GM19035 (cell line): ENCODE results near the gene TSSK3.
"Not testable (repeated sequence)": the region's sequence is repeated elsewhere in the genome, so short reads cannot be mapped to it uniquely, and the experiment has no call there.

Experiments used
- ATAC-seq: cut with Tn5 transposase; IDR thresholded peaks from one replicate; pipeline ENCODE4 v1.9.1; 2021; ENCODE audit not compliant: unreplicated experiment

The TSSK3 gene

DNA sequence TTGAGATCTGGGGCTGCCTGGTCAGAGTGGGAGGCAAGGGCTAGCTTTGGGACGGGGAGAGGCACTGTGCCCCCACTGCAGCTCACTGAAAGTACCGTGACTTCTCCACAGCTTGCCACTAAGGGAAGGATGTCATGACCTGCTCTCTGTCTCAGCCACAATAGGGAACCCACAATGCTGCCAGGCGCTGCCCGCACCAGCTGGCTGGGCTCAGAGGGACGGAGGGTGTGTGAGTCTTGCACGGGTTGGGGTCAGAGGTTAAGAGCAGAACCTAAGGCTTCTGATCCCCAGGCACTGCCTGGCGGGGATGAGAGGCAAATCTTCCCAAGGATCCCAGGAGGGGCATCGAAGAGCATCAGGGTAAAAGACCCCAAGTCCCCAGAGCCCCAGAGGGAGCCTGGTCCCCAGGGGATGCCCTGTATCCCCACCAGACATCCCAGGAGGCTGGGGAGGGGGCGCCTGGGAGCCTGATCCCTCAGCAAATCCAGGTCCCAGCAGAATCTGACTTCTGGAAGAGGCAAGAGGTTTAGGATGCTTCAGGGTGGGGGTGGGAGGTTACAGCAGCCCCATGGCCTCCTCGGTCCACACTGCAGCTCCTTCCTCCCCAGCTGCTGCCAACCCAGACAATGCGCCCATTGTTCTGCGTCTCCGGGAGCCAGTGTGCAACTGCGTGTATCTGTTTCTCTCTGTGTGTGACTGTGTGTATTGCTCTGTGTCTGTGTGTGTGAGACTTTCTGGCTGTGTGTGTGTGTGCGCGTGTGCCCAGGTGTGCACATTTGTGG, 24.3 kb upstream of the TSSK3 start:
- no peak for ATAC-seq

DNA sequence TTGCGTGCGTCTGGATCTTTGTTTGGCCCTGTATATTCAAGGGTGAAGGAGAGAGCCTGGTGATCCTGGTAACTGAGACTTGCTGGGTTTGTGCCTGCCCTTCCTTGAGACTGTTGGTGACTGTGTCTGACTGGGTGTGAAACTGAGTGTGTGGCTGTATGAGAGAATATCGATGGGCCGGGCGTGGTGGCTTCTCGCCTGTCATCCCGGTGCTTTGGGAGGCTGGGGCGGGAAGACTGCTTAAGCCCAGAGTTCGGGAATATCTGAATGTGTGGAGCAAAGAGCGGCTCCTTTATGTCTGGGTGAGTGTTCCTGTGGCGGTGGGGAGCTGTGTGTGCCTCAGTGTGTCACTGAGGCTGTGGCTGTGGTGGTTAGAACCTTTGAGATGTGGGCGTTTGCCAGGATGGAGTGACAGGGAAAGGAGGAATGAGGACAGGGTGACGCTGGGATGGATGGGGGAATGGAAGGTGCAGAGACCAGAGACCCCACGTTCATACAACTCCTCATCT, 23.6 kb upstream of the TSSK3 start:
- no peak for ATAC-seq

- ATAC-seq, result no peak
Observed at GRCh38 chr1:32339363-32339978, 22.9 kb upstream of the TSSK3 start.

DNA sequence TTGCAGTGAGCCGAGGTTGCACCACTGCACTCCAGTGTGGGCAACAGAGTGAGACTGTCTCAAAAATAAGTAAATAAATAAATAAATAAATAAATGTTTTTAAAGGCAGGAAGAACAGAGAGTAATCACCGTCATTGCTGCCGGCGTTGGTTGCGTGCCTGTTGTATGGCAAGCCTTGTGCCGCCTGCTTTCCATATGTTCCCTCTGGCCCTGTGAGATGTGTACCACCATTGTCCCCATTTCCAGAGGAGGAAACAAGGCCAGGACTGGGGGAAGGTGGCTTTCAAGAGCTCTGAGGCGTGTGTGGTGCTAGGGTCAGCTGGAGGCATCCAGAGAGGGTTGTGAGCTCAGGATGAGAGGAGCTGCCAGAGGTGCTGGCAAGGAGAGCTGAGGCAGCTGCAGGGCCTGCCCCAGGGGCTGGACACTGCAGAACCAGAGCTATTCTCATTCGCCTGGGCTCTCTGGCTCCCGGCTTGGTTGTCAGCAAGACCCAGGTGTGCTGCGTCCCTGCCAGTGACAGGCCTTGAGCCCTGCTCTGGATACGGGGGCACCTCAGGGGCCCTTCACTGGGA, 21.1 kb upstream of the TSSK3 start:
- no peak for ATAC-seq

- no peak for ATAC-seq
Observed at GRCh38 chr1:32341971-32342370, 20.4 kb upstream of the TSSK3 start.

- ATAC-seq, result no peak
Observed at GRCh38 chr1:32342704-32343103, 19.6 kb upstream of the TSSK3 start.

- no peak for ATAC-seq
Observed at GRCh38 chr1:32345289-32345827, 17.0 kb upstream of the TSSK3 start.

DNA sequence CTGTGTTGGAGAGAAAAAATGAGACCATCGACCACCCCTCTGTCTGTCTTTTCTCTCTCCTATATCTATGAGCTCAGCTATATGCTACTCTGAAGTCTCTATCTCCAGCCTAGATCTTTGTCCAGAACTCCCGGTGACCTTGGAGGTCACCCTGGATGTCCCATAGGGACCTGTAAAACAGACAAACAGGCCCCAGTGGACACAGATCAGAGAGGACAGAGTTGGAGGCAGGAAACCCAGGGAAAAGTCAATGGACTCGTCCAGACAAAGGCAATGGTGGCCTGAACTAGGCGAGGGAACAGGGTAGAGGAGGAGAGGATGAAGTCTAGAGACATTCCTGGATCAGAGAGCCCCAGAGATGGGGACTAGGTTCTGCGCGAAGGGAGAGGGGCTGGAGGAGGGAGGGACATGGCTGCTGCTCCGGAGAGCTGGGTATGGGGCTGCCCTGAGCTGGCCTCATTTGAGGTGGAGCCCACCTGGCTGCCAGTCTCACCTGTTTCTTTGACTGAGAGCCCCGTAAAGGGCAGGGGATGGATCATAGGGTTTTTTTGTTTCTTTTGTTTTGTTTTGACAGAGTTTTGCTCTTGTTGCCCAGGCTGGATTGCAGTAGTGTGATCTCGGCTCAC, 15.7 kb upstream of the TSSK3 start:
- ATAC-seq, result no peak

- ATAC-seq, result no peak
Observed at GRCh38 chr1:32349211-32349708, 13.1 kb upstream of the TSSK3 start.

DNA sequence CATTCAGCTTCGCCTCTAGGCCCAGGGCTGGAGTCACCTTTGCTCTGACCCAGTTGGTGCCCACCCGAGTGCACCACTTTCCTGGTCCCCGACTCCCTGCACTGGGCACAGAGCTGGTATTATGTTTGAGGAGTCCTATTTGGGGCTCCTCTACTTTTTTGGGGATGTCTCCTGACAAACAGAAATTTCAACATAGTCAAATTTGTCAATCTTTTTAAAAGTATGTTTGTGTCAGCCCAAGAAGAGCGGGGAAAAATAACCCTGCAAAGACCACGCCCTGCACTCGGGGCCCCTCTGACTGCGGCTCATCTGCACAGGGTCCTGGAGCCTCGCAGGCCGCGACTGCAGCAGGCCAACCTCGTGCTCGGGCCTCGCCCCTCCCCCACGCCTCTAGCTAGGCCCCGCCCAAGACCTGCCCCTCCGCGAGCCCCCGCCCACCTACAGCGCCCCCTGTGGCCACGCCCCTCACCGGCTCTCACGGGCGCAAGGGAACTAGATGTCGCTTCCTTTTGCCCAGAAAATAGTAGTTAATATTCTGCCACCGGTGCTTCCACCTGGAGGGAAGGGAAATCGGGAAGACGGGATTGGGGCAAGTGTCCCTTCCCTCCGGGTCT, 11.4 kb upstream of the TSSK3 start:
- ATAC-seq, result peak; percentile 46

- ATAC-seq, result peak; percentile 80
Observed at GRCh38 chr1:32351399-32352238, 10.7 kb upstream of the TSSK3 start.

DNA sequence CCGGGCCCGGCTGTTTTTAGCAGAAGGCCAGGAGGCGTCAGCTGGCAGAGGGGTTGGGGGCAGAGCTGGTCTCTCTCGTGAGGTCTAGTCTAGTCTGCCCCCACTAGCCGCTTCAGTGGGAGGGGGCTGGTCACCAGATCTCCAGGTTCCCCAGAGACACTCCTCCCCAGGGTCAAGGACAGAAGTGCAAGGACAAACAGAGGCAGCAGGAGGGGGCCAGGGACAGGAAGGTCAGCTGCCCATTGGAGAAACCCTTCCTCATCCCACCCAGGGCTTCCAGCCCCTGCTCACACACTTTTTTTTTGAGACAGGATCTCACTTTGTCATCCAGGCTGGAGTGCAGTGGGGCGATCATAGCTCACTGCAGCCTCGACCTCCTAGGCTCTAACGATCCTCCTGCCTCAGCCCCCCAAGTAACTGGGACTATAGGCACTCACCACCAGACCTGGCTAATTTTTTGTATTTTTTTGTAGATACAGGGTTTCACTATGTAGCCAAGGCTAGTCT, 10.0 kb upstream of the TSSK3 start:
- no peak for ATAC-seq

GRCh38 chr1:32352831-32353383, 9.4 kb upstream of the TSSK3 start:
- ATAC-seq, result no peak

DNA sequence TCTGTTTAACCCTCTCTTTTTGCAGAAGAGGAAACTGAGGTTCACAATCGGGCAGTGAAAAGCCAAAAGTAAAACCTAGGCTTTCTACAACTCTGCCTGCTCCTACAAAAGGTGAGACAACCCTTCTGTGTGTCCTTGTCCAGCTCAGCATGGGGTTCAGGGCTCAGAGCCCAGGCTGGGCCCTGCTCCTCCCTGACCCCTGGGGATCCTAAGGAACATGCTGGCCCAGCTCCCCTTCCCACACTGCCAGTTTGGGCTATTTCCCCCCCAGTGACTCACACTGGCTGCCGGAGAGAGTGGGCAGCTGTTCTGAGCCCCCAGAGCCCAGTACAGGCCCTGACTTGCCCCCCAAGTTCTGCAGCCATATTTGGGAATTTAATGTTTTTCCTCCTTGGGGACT, 8.9 kb upstream of the TSSK3 start:
- ATAC-seq, result no peak

GRCh38 chr1:32353886-32354570, 8.3 kb upstream of the TSSK3 start:
- ATAC-seq, result no peak

DNA sequence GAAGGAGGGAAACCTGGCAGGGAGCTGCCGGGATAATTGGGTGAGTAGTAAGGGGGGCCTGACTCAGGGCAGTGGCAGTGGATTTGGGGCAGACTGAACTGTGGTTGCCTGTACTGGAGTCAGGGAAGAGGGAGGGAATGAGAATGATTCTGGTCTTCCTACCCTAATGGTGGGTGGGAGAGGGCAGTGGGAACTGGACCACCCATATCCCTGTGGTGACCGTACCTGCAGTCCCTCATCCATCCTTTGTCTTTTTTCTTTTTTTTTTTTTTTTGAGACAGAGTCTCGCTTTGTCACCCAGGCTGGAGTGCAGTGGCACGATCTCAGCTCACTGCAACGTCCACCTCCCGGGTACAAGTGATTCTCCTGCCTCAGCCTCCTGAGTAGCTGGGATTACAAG, 6.6 kb upstream of the TSSK3 start:
- not testable (repeated sequence) for ATAC-seq

- no peak for ATAC-seq
Observed at GRCh38 chr1:32356478-32356877, 5.9 kb upstream of the TSSK3 start.

GRCh38 chr1:32357614-32358013, 4.7 kb upstream of the TSSK3 start:
- no peak for ATAC-seq

DNA sequence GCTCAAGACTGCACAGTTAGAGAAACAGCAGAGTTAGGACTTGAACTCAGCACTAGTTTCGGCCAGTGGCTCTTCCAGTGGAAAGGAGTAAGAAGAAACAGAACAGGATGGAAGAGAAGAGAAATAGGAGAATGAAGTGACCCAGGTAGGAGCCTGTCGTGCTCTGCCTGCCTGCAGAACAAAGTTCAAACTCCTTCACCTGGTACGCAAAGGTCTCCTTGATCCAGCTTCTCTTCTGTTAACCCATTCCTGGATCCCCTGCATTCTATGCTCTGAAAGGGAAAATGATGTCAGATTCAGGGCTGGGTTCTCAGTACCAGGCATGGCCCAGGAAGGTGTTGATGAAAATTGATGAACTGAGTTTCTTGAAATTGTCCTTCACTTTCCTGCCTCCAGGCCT, 3.9 kb upstream of the TSSK3 start:
- no peak for ATAC-seq
